ENCODE data around the gene DTNB. TPM values are rescaled to one million over a fixed set of nuclear protein-coding genes. Genes with fewer than 3 reads are reported as not detected.

The DTNB gene
- total RNA-seq, 1 experiment from 2014 or later = 51.9 TPM

- Histone ChIP-seq H3K4me2 (no peak overlapping the region), H3K79me2 (ENCODE audit: low read depth) (no peaks in the 10 kb centered on the region), H3K9me3 (ENCODE audit: insufficient read depth, low read depth) (no peaks in the 10 kb centered on the region), H3K27me3 (ENCODE audit: insufficient read depth, low read depth) (no peaks in the 10 kb centered on the region), H3K4me3 (no peak overlapping the region), H4K20me1 (ENCODE audit: insufficient read depth) (no peaks in the 10 kb centered on the region), H3K27ac (no peak overlapping the region), H3K4me1 (replicated peaks; ENCODE audit: insufficient read depth) (no peaks in the 10 kb centered on the region), H3F3A (ENCODE audit: insufficient read depth, low read depth) (peaks cover 6% of the 10 kb centered on the region), H3K9me2 (ENCODE audit: insufficient read depth) (no peaks in the 10 kb centered on the region), H2AFZ (no peak overlapping the region), H3K36me3 (ENCODE audit: low read depth) (no peaks in the 10 kb centered on the region)
- BruUV-seq (replicated peaks) = no TSS peak
- POLR2A ChIA-PET (ENCODE audit: unreplicated experiment) = no interaction called here
- CTCF ChIA-PET = no interaction called here
- intact Hi-C loops (cut with micrococcal nuclease; ENCODE audit: unreplicated experiment) = no loop called here
- no peak for TF ChIP-seq EZH2 (IDR thresholded peaks at IDR 0.05; ENCODE audit: low read depth)
- TF ChIP-seq CTCF (conservative IDR thresholded peaks at IDR 0.05) = no peak
- no peak for DNase-seq
These were observed 12.4 kb upstream of the DTNB start for GRCh38 chr2:25685741-25686140.

- no peak overlapping the region for H3K27ac ChIP-seq
- no peaks in the 10 kb centered on the region for H3K36me3 ChIP-seq (ENCODE audit: low read depth)
- no peaks in the 10 kb centered on the region for H3K9me3 ChIP-seq (ENCODE audit: insufficient read depth, low read depth)
- BruUV-seq (replicated peaks) = no TSS peak
- H2AFZ ChIP-seq = no peak overlapping the region
- no peak for TF ChIP-seq CTCF (conservative IDR thresholded peaks at IDR 0.05)
- no peak for TF ChIP-seq EZH2 (IDR thresholded peaks at IDR 0.05; ENCODE audit: low read depth)
- no peak for DNase-seq
- H3K4me3 ChIP-seq = no peak overlapping the region
- H3K4me1 ChIP-seq (replicated peaks; ENCODE audit: insufficient read depth) = no peaks in the 10 kb centered on the region
- no peak overlapping the region for H3K4me2 ChIP-seq
- H3F3A ChIP-seq (ENCODE audit: insufficient read depth, low read depth) = peaks cover 6% of the 10 kb centered on the region
- no peaks in the 10 kb centered on the region for H4K20me1 ChIP-seq (ENCODE audit: insufficient read depth)
- ChIA-PET CTCF (no interaction called here), POLR2A (ENCODE audit: unreplicated experiment) (no interaction called here)
- no peaks in the 10 kb centered on the region for H3K79me2 ChIP-seq (ENCODE audit: low read depth)
- intact Hi-C loops (cut with micrococcal nuclease; ENCODE audit: unreplicated experiment) = no loop called here
- H3K9me2 ChIP-seq (ENCODE audit: insufficient read depth) = no peaks in the 10 kb centered on the region
- H3K27me3 ChIP-seq (ENCODE audit: insufficient read depth, low read depth) = no peaks in the 10 kb centered on the region
These were observed 11.4 kb upstream of the DTNB start for GRCh38 chr2:25684577-25685473.

GRCh38 chr2:25682082-25682481 lies 8.7 kb upstream of the DTNB start:
- CTCF ChIA-PET = no interaction called here
- BruUV-seq (replicated peaks) = no TSS peak
- no peak for DNase-seq

More at GRCh38 chr2:25682082-25682481, 8.7 kb upstream of the DTNB start:
- no peaks in the 10 kb centered on the region for H4K20me1 ChIP-seq (ENCODE audit: insufficient read depth)
- no peak overlapping the region for H3K4me3 ChIP-seq
- H3K4me1 ChIP-seq (replicated peaks; ENCODE audit: insufficient read depth) = no peaks in the 10 kb centered on the region
- POLR2A ChIA-PET (ENCODE audit: unreplicated experiment) = no interaction called here
- TF ChIP-seq EZH2 (IDR thresholded peaks at IDR 0.05; ENCODE audit: low read depth) = no peak
- TF ChIP-seq CTCF (conservative IDR thresholded peaks at IDR 0.05) = no peak
- H3K27ac ChIP-seq = no peak overlapping the region
- intact Hi-C loops (cut with micrococcal nuclease; ENCODE audit: unreplicated experiment) = no loop called here
- H3K9me2 ChIP-seq (ENCODE audit: insufficient read depth) = no peaks in the 10 kb centered on the region
- no peak overlapping the region for H2AFZ ChIP-seq
- peaks cover 6% of the 10 kb centered on the region for H3F3A ChIP-seq (ENCODE audit: insufficient read depth, low read depth)
- H3K9me3 ChIP-seq (ENCODE audit: insufficient read depth, low read depth) = no peaks in the 10 kb centered on the region
- no peaks in the 10 kb centered on the region for H3K36me3 ChIP-seq (ENCODE audit: low read depth)
- H3K27me3 ChIP-seq (ENCODE audit: insufficient read depth, low read depth) = no peaks in the 10 kb centered on the region
- no peaks in the 10 kb centered on the region for H3K79me2 ChIP-seq (ENCODE audit: low read depth)
- H3K4me2 ChIP-seq = no peak overlapping the region

All from PC-9 (cell line).